HG02938 (cell line): ENCODE results near the gene UTP15.
A peak's percentile ranks its signal among the peaks of the same experiment; 100 is the strongest.

Experiments used
- ATAC-seq: cut with Tn5 transposase; IDR thresholded peaks from one replicate; pipeline ENCODE4 v1.9.1; 2021; ENCODE audit warnings: mild to moderate bottlenecking, moderate library complexity; ENCODE audit not compliant: unreplicated experiment

Gene UTP15

DNA sequence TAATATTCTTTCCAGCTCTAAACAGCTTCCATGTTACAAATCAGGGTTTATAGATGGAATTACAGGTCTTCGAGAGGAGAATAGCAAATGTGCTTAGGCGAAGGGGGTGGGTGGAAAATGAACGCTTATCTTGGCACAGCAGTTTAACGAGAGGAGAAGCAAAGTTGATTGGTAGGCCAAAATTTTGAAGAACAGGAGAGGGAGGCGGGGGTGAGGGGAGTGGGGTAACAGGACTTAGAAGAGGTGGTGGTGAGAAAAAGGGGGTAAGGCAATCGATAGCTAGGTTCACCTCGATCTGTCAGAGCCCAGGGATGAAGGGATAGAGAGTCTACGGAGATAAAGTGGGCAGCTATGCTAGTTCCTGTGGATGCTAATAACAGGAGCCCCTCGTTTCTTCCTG is 868 bp upstream of the UTP15 start:
- no peak for ATAC-seq

DNA sequence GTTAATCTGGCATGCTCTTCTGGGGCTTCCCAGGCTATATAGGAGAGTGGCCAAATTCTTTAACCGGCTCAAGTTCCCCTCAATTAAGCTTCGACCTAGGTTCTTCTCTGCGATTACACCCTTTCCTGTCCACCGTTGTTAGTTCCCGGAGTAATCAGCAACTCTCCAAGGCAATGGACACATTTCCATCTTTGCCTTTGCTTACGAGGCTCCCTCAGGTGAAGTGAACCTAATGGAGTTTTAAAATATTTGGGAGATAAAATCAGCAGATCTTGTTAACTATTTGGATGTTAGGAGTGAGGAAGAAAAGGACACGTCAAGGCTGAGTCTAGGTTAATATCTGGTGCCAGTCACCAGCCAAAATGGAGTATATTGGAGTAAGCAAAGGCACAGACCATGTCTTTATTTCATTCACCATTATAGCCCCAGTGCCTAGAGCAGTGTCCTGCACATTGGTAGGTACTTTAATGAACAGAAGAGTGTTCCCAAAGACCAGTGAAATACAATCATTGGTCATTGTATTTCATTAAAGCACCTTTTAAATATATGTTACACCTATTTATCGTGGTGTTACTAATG is 515 bp downstream of the UTP15 start:
- ATAC-seq = peak; percentile 35

- no peak for ATAC-seq
Measured at GRCh38 chr5:73582285-73583145, 17.0 kb downstream of the UTP15 start.

DNA sequence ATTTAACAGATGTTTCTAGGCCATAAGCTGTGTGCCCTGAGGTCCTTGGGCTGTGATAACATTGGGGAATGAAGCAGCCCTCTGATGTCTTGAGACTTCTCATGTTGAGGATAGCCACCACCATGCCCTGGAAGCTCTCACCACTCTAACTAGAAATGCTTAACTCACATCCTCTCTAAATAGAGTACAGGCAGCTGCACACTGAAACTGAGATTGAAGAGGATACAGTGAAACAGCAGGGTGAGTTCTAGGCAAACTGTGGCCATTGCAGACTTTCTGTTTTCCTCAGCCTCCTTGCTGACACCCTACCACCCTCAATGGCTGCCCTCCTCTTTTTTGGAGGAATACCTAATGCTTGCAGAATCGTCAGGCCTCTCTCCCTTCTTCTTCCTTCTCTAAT is 22.4 kb downstream of the UTP15 start:
- peak; percentile 78 for ATAC-seq

DNA sequence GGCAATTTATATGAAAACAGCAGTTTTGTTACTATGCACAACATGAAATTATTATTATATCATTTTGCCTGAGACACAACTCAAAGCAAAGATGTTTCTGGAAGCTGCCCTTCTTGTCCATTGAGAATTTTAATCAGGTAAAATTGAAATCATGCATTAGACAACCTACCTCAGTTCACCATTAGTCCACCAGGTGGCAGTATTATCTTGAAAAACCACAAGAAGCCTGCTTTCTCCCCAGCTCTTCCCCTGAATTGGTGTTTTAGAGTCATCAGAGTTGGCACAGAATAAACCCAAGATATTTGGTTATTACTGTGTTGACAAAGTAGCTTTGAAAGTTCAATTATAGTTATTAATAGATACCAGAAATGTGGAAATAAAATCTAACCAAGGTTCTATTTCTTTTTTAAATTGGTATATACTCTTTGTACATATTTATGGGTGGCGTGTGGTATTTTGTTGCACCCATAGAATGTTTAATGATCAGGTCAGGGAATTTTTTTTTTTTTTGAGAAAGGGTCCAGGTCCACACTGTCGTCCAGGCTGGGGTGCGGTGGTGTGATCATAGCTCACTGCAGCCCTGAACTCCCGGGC is 25.7 kb downstream of the UTP15 start:
- ATAC-seq = peak; percentile 49

DNA sequence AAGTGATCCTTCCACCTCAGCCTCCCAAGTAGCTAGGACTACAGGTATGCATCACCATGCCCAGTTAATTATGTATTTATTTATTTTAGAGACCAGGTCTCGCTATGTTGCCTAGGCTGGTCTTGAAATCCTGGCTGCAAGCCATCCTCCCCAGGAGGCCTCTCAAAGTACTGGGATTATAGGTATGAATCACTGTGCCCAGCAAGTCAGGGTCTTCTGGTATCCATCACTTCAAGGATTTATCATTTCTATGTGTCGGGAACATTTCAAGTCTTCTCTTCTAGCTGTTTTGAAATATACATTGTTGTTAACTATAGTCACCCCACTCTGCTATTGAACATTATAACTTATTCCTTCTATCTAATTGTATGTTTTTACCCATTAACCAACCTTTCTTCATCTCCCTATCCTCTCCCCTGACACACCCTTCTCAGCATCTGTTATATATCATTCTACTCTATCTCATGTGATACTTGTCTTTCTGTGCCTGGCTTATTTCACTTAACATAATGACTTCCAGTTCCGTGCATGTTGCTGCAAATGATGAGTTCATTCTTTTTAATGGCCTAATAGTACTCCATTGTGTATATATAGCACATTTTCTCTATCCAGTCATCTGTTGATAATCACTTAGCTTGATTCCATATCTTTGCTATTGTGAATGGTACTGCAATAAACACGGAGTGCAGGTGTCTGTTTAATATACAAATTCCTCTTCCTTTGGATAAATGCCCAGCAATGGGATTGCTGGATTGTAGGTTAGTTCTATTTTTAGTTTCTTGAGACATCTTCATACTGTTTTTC is 26.4 kb downstream of the UTP15 start:
- no peak for ATAC-seq

DNA sequence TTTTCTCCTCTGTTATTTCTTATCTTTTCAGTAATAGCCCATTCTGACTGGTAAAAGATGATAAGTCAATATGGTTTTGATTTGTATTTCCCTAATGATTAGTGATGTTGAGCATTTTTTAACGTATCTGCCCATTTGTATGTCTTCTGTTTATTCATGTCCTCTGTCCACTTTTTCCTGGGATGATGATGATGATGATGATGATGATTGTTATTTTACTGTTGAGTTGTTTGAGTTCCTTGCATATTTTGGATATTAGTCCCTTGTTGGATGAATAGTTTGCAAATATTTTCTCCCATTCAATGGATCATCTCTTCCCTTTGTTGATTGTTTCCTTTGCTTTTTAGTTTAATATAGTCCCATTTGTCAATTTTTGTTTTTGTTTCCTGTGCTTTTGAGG is 27.0 kb downstream of the UTP15 start:
- ATAC-seq = no peak

- ATAC-seq = no peak
Measured at GRCh38 chr5:73596705-73597328, 31.3 kb downstream of the UTP15 start.

DNA sequence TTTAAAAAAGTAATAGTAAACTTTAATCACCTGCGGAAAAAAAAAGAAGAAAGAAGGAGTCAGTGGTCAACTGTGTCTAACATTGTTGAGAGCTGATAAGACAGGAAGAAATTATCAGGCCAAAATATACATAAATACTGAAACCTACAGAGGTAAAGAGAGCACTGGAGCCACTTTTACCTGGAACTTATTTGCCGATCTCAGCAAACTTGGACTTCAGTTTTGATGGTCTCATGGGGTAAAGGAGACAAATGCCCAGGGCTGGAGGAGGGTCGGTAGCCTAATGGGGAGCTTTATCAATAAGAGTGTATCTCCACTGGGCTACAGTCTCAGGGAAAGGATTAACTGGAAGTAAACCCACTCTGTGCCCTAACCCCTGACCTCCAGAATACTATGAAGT is 33.8 kb downstream of the UTP15 start:
- no peak for ATAC-seq

- ATAC-seq = no peak
Measured at GRCh38 chr5:73603998-73604397, 38.5 kb downstream of the UTP15 start.

GRCh38 chr5:73605223-73606087 is 39.9 kb downstream of the UTP15 start:
- no peak for ATAC-seq

DNA sequence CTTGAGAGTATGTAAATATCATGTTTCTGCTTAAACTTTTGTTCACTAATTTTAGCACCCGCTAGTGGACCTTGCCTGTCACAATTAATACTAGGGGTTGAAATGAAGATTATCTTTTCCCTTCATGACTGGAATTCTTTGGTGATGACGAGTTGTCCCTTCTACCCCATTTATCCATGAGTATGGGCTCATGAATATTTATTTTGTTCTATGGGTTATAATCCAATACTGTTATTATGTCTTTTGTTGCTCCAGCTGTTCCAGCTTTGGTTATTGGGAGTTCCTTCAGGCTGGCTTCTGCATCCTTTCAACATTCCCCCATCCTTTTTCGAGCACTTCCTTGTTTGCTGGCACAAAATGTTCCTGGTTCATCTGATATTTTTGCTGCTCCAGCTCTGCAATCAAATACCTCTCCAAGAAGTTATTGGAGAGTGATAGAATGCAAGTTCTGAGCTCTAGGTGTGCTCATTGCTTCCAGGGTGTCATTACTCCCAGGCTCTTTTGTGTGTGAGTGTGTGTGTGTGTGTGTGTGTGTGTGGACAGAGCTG is 40.7 kb downstream of the UTP15 start:
- ATAC-seq = no peak

DNA sequence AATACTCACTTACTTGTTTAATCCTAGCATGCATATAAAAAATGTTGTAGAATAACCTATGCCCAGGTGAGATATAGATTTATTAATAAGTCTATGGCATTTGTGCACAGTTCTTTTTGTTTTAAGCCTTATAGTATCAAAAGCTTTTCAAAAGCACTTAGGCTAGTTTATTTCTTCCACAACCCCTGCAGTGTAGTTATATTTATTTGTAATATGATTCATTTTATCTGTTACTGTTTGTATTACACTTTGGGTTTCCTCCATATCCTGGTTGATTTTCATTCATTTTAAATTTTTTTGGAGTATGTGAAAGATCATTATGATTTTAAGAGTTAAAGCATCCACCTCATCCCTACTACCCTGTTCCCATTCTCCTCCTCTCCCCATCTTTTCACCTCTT is 41.7 kb downstream of the UTP15 start:
- no peak for ATAC-seq

GRCh38 chr5:73612799-73613198 is 47.3 kb downstream of the UTP15 start:
- no peak for ATAC-seq

GRCh38 chr5:73615085-73615484 is 49.5 kb downstream of the UTP15 start:
- no peak for ATAC-seq

DNA sequence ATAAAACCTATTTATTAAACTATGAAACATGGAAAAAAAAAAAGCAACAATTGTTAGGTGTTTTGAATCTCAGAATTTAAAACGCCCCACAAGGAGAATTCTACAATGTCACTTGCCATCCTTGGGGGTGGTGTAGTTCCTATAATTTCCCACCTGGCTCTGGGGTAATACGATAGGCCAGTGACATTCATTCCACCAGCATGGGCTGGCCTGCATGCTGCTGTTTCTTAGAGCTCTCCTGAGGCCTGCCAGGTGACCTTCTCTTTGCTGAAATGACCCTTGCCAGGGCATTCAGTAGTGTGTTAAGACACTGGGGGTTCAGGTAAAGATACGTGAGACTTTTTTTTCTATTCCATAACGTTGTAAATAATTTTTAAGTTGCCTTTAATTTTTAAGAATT is 50.4 kb downstream of the UTP15 start:
- no peak for ATAC-seq

DNA sequence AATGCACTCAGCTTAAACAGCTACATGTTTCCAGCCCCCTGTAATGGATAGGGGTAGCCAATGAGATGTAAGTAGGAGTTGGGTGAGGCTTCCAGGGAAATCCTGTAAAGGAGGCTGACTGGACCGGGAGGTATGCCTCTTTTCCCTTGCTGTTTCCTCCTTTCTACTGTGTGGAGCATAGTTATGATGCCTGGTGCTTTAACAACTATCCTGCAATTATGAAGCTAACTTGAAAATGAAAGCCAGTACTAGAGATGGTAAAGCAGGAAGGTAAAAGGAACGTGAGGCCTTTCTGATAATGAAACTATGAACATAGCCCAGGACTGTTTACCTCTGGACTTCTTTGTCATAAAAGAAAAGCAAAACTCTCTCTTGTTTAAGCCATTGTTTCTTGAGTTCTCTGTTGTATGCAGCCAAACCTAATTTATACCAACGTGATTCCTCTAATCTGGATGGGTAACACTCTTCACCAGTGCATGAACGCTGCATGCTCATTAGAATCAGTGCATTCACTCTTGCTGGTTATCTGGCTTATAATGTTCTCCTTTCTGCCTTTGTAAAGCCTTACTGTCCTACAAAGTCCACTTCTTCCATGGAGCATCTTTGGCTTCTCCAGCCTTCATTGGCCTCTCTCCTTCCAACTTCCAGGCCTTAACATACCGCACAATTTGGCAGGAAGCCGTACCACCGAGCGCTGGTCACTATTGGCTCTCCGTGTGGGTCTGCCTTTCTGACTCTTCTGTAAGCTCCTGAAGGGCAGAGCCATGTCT is 52.2 kb downstream of the UTP15 start:
- ATAC-seq = no peak

- no peak for ATAC-seq
Measured at GRCh38 chr5:73619606-73620333, 54.2 kb downstream of the UTP15 start.
